Measurements from ENCODE around the gene CEMIP2.

Gene CEMIP2

DNA sequence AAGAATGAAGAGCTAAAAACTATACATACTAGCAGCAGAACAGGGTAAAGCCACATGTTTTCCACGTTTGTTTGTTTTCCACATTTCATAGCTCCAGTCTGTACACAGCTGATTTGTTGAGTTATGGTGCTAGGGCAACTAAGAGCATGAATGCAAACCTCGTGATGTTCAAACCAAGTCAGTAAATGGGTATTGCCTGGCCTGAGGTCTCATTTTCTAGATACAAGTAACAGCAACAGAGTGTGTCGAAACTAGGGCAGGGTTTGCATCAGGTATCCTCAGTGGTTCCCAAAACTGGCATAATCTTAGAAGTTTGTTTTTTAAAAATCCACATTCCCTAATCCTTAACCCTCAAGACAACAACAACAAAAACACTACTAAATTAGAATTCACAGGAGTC lies 89.3 kb downstream of the CEMIP2 start:
- peak overlapping the region; percentile 81 for H3K27ac ChIP-seq (ENCODE audit: low read depth, low read length)

DNA sequence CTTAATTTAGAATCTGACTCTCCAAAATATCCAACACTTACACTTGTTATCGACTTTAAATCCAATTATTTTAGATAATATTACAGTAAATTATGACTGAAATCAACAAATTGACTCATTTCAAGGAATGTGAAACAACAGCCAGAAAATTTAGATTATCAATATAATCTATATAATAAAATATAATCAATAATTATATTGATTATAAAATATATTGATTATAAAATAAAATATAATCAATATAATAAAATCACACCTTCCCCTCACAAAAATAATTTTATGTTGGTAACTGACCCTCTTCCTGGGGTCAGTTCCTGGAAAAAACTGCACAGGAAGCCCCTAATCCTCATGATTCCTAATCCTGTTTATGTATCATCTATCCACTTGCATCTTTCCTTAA lies 91.1 kb downstream of the CEMIP2 start:
- Histone ChIP-seq H4K91ac (ENCODE audit: low read depth, low read length) (no peak overlapping the region), H2BK12ac (ENCODE audit: low read length) (no peak overlapping the region), H3K4ac (ENCODE audit: low read depth, low read length) (no peak overlapping the region), H3K79me1 (ENCODE audit: low read length) (peaks cover 21% of the 10 kb centered on the region), H3K4me2 (ENCODE audit: low read length) (no peak overlapping the region), H3K79me2 (ENCODE audit: control insufficient read depth, insufficient read depth, low read length, poor library complexity) (peaks cover 2% of the 10 kb centered on the region), H3K9me3 (ENCODE audit: insufficient read depth, low read depth, low read length) (no peaks in the 10 kb centered on the region), H4K8ac (ENCODE audit: low read depth, low read length) (no peak overlapping the region), H3K18ac (ENCODE audit: low read length) (no peak overlapping the region), H3K4me3 (ENCODE audit: low read depth, low read length) (no peak overlapping the region), H2BK120ac (ENCODE audit: insufficient read depth, low read length, poor library complexity) (no peak overlapping the region), H3K14ac (ENCODE audit: low read length) (no peak overlapping the region), H2AK5ac (ENCODE audit: low read length) (no peak overlapping the region), H3K27me3 (ENCODE audit: insufficient read depth, low read length) (no peaks in the 10 kb centered on the region), H2AFZ (ENCODE audit: insufficient read depth, low read length, poor library complexity) (no peak overlapping the region), H3K9ac (ENCODE audit: low read length) (no peak overlapping the region), H3K4me1 (ENCODE audit: control insufficient read depth in 1 of 2, insufficient read depth in 2 of 2, low read length in 2 of 2) (peaks cover 8 to 14% of the 10 kb centered on the region in 2 experiments), H3K23ac (ENCODE audit: low read length) (no peak overlapping the region), H4K12ac (ENCODE audit: low read depth, low read length) (no peak overlapping the region), H2BK5ac (ENCODE audit: low read depth, low read length, poor library complexity) (no peak overlapping the region), H3K36me3 (ENCODE audit: control insufficient read depth in 1 of 2, insufficient read depth in 2 of 2, low read length in 2 of 2) (peaks cover 0 to 2% of the 10 kb centered on the region in 2 experiments), H3K27ac (ENCODE audit: low read depth, low read length) (peak overlapping the region; percentile 35)
- no peak for DNase-seq
- 100% methylated on average over 1 of the region's 1 CpG for WGBS (ENCODE audit: extremely low coverage, insufficient coverage, insufficient read length)

More for the DNA sequence above, 89.3 kb downstream of the CEMIP2 start:
- Histone ChIP-seq H4K12ac (ENCODE audit: low read depth, low read length) (peak overlapping the region; percentile 26), H3K4ac (ENCODE audit: low read depth, low read length) (peak overlapping the region; percentile 66), H2BK5ac (ENCODE audit: low read depth, low read length, poor library complexity) (peak overlapping the region; percentile 81), H3K27me3 (ENCODE audit: insufficient read depth, low read length) (no peaks in the 10 kb centered on the region), H3K79me1 (ENCODE audit: low read length) (peaks cover 23% of the 10 kb centered on the region), H2BK12ac (ENCODE audit: low read length) (peak overlapping the region; percentile 85), H2BK120ac (ENCODE audit: insufficient read depth, low read length, poor library complexity) (peak overlapping the region; percentile 85), H4K91ac (ENCODE audit: low read depth, low read length) (peak overlapping the region; percentile 80), H3K9me3 (ENCODE audit: insufficient read depth, low read depth, low read length) (no peaks in the 10 kb centered on the region), H3K18ac (ENCODE audit: low read length) (peak overlapping the region; percentile 75), H3K79me2 (ENCODE audit: control insufficient read depth, insufficient read depth, low read length, poor library complexity) (peaks cover 2% of the 10 kb centered on the region), H3K4me3 (ENCODE audit: low read depth, low read length) (no peak overlapping the region), H3K36me3 (ENCODE audit: control insufficient read depth in 1 of 2, insufficient read depth in 2 of 2, low read length in 2 of 2) (peaks cover 3 to 6% of the 10 kb centered on the region in 2 experiments), H2AK5ac (ENCODE audit: low read length) (peak overlapping the region; percentile 89), H3K9ac (ENCODE audit: low read length) (no peak overlapping the region), H3K4me1 (ENCODE audit: control insufficient read depth in 1 of 2, insufficient read depth in 2 of 2, low read length in 2 of 2) (peaks cover 13 to 18% of the 10 kb centered on the region in 2 experiments), H4K8ac (ENCODE audit: low read depth, low read length) (peak overlapping the region; percentile 73), H3K23ac (ENCODE audit: low read length) (peak overlapping the region; percentile 64), H2AFZ (ENCODE audit: insufficient read depth, low read length, poor library complexity) (no peak overlapping the region), H3K4me2 (ENCODE audit: low read length) (no peak overlapping the region), H3K14ac (ENCODE audit: low read length) (peak overlapping the region; percentile 82)
- WGBS (ENCODE audit: extremely low coverage, insufficient coverage, insufficient read length) = no CpG with 5 or more reads among the region's 3 CpGs
- DNase-seq = peak; percentile 76 to 92

DNA sequence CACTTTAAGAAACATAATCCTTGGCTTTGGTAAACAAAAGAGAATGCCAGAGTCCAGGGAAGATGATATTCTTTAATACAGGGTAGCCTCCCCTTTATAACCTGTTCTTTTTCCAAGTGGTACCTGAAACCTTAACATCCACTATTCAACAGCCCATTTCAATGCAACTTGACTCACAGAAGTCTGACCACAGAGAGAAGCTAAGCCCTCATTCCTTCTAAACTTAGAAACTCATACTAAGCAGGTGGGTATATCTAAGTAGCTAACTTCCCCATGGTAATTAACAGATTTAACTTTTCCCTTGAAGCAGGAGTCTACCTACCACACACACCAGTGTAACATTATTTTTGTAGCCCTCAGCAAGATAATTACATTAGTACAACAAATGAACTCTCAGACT lies 91.9 kb downstream of the CEMIP2 start:
- Histone ChIP-seq H3K9me3 (ENCODE audit: insufficient read depth, low read depth, low read length) (no peaks in the 10 kb centered on the region), H2BK5ac (ENCODE audit: low read depth, low read length, poor library complexity) (no peak overlapping the region), H3K4me2 (ENCODE audit: low read length) (no peak overlapping the region), H3K27me3 (ENCODE audit: insufficient read depth, low read length) (no peaks in the 10 kb centered on the region), H3K79me2 (ENCODE audit: control insufficient read depth, insufficient read depth, low read length, poor library complexity) (peaks cover 2% of the 10 kb centered on the region), H3K79me1 (ENCODE audit: low read length) (peaks cover 21% of the 10 kb centered on the region), H4K12ac (ENCODE audit: low read depth, low read length) (no peak overlapping the region), H3K36me3 (ENCODE audit: control insufficient read depth in 1 of 2, insufficient read depth in 2 of 2, low read length in 2 of 2) (peaks cover 0 to 2% of the 10 kb centered on the region in 2 experiments), H3K27ac (ENCODE audit: low read depth, low read length) (no peak overlapping the region), H3K18ac (ENCODE audit: low read length) (no peak overlapping the region), H2AK5ac (ENCODE audit: low read length) (no peak overlapping the region), H3K14ac (ENCODE audit: low read length) (no peak overlapping the region), H4K8ac (ENCODE audit: low read depth, low read length) (no peak overlapping the region), H3K23ac (ENCODE audit: low read length) (no peak overlapping the region), H4K91ac (ENCODE audit: low read depth, low read length) (no peak overlapping the region), H3K4ac (ENCODE audit: low read depth, low read length) (no peak overlapping the region), H3K4me1 (ENCODE audit: control insufficient read depth in 1 of 2, insufficient read depth in 2 of 2, low read length in 2 of 2) (peaks cover 8 to 14% of the 10 kb centered on the region in 2 experiments), H2BK120ac (ENCODE audit: insufficient read depth, low read length, poor library complexity) (no peak overlapping the region), H2BK12ac (ENCODE audit: low read length) (no peak overlapping the region), H3K9ac (ENCODE audit: low read length) (no peak overlapping the region), H3K4me3 (ENCODE audit: low read depth, low read length) (no peak overlapping the region), H2AFZ (ENCODE audit: insufficient read depth, low read length, poor library complexity) (no peak overlapping the region)
- DNase-seq = no peak

DNA sequence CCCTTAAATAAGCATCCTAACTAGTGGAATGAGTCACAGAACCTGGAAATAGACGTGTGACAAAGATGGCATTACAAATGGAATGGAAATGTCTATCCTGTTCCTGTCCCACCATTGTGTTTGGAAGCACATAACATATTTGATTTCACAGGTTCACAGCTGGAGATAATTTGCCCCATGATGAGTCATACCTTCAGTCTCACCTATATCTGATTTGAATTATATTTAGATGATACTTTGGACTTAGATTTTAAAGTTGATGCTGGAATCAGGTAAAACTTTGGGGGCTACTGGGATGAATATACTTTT lies 92.5 kb downstream of the CEMIP2 start:
- no peak overlapping the region for H4K12ac ChIP-seq (ENCODE audit: low read depth, low read length)
- H2BK120ac ChIP-seq (ENCODE audit: insufficient read depth, low read length, poor library complexity) = no peak overlapping the region
- no peaks in the 10 kb centered on the region for H3K9me3 ChIP-seq (ENCODE audit: insufficient read depth, low read depth, low read length)
- peaks cover 8 to 14% of the 10 kb centered on the region in 2 experiments for H3K4me1 ChIP-seq (ENCODE audit: control insufficient read depth in 1 of 2, insufficient read depth in 2 of 2, low read length in 2 of 2)
- H3K36me3 ChIP-seq (ENCODE audit: control insufficient read depth in 1 of 2, insufficient read depth in 2 of 2, low read length in 2 of 2) = peaks cover 0 to 2% of the 10 kb centered on the region in 2 experiments
- no peak overlapping the region for H3K4me2 ChIP-seq (ENCODE audit: low read length)
- H3K79me1 ChIP-seq (ENCODE audit: low read length) = peaks cover 19% of the 10 kb centered on the region
- no peak overlapping the region for H2AFZ ChIP-seq (ENCODE audit: insufficient read depth, low read length, poor library complexity)
- no peak overlapping the region for H2AK5ac ChIP-seq (ENCODE audit: low read length)
- no peak overlapping the region for H4K8ac ChIP-seq (ENCODE audit: low read depth, low read length)
- H4K91ac ChIP-seq (ENCODE audit: low read depth, low read length) = no peak overlapping the region
- H3K14ac ChIP-seq (ENCODE audit: low read length) = no peak overlapping the region
- no peak overlapping the region for H3K4ac ChIP-seq (ENCODE audit: low read depth, low read length)
- H3K27ac ChIP-seq (ENCODE audit: low read depth, low read length) = no peak overlapping the region
- DNase-seq = peak in 1 of 2 donors; percentile 25
- H3K23ac ChIP-seq (ENCODE audit: low read length) = no peak overlapping the region
- no peaks in the 10 kb centered on the region for H3K27me3 ChIP-seq (ENCODE audit: insufficient read depth, low read length)
- H2BK5ac ChIP-seq (ENCODE audit: low read depth, low read length, poor library complexity) = no peak overlapping the region
- peaks cover 2% of the 10 kb centered on the region for H3K79me2 ChIP-seq (ENCODE audit: control insufficient read depth, insufficient read depth, low read length, poor library complexity)
- H2BK12ac ChIP-seq (ENCODE audit: low read length) = no peak overlapping the region
- no peak overlapping the region for H3K18ac ChIP-seq (ENCODE audit: low read length)
- no peak overlapping the region for H3K9ac ChIP-seq (ENCODE audit: low read length)
- no CpG with 5 or more reads among the region's 1 CpG for WGBS (ENCODE audit: extremely low coverage, insufficient coverage, insufficient read length)
- no peak overlapping the region for H3K4me3 ChIP-seq (ENCODE audit: low read depth, low read length)

Measured in trophoblast cell (in vitro differentiated cells and primary cell).